K562 treated with DMSO at 1 percent for 24 hours (cell line): Measurements from ENCODE around the gene SREBF1. TPM values are rescaled to one million over a fixed set of nuclear protein-coding genes. Genes with fewer than 3 reads are reported as not detected.

ENCODE experiments used
- total RNA-seq: library from RNA; unstranded; fragments of 300-600 nt; gene quantifications from 2 replicates; pipeline ENCODE4 v1.2.3, GENCODE V29; 2022; ENCODE audit warnings: low read depth; ENCODE audit not compliant: insufficient read depth

Gene SREBF1
- 152 and 156 TPM in 2 replicates for total RNA-seq

GRCh38 chr17:17836818-17837379 is at the start of gene SREBF1:
SREBF1 (minus strand) TSS chr17:17836986; CDS start chr17:17836817, 169 bp downstream.

Other genes with a start within 250 kb of the SREBF1 start
- 16.0 and 18.4 TPM in 2 replicates for gene PEMT, start 245.3 kb downstream of the SREBF1 start, total RNA-seq
- gene RAI1, start 155.5 kb downstream of the SREBF1 start, total RNA-seq = 13.4 and 14.0 TPM in 2 replicates
- gene TOM1L2, start 135.4 kb upstream of the SREBF1 start, total RNA-seq = 12.5 and 13.6 TPM in 2 replicates
- 0.44 and 0.57 TPM in 2 replicates for gene DRC3, start 135.9 kb upstream of the SREBF1 start, total RNA-seq
- gene ATPAF2, start 202.2 kb upstream of the SREBF1 start, total RNA-seq = 31.3 and 31.6 TPM in 2 replicates
- gene GID4, start 202.4 kb upstream of the SREBF1 start, total RNA-seq = 4.6 and 5.4 TPM in 2 replicates